DOHH2 (cell line): Measurements from ENCODE around the gene PROM2.

Experiments used
- H3F3A ChIP-seq: fragments of 200-600 bp; sonication (generic), shearing (Covaris generic); 2 replicates; pipeline ENCODE4 v1.6.0; 2016; ENCODE audit warnings: antibody characterized with exemption, mild to moderate bottlenecking; ENCODE audit not compliant: control insufficient read depth, insufficient read depth
- H3K27ac ChIP-seq: fragments of 200-600 bp; sonication (generic); 2 replicates; pipeline ENCODE4 v1.5.1; 2014; ENCODE audit warnings: low read depth, mild to moderate bottlenecking, low read length, moderate library complexity
- H3K27me3 ChIP-seq: fragments of 200-600 bp; sonication (generic); 2 replicates; pipeline ENCODE4 v1.6.1; 2014; ENCODE audit warnings: mild to moderate bottlenecking, low read length, mixed read lengths; ENCODE audit not compliant: control insufficient read depth
- H3K36me3 ChIP-seq: fragments of 200-600 bp; sonication (generic); 2 replicates; pipeline ENCODE4 v1.6.1; 2014; ENCODE audit warnings: mild to moderate bottlenecking, low read length, moderate library complexity, mixed read lengths; ENCODE audit not compliant: control insufficient read depth
- H3K4me1 ChIP-seq: fragments of 200-600 bp; sonication (generic); 2 replicates; pipeline ENCODE4 v1.6.1; 2014; ENCODE audit warnings: mild to moderate bottlenecking, low read length, mixed read lengths; ENCODE audit not compliant: control insufficient read depth
- H3K4me2 ChIP-seq: fragments of 200-600 bp; sonication (generic); 2 replicates; pipeline ENCODE4 v1.6.0; 2014; ENCODE audit warnings: mild to moderate bottlenecking, low read length, moderate library complexity
- H3K4me3 ChIP-seq: fragments of 200-600 bp; sonication (generic); 2 replicates; pipeline ENCODE4 v1.5.1; 2014; ENCODE audit warnings: mild to moderate bottlenecking, low read length, mixed read lengths
- H3K79me2 ChIP-seq: fragments of 200-600 bp; sonication (generic); 2 replicates; pipeline ENCODE4 v1.6.1; 2014; ENCODE audit warnings: mild to moderate bottlenecking, low read length, mixed read lengths; ENCODE audit not compliant: control insufficient read depth
- H3K9me2 ChIP-seq: fragments of 200-600 bp; sonication (generic); replicated peaks from 2 replicates; pipeline ENCODE4 v1.6.1; 2014; ENCODE audit warnings: mild to moderate bottlenecking, low read length, mixed read lengths; ENCODE audit not compliant: control insufficient read depth
- H3K9me3 ChIP-seq: fragments of 200-600 bp; sonication (generic); 2 replicates; pipeline ENCODE4 v1.6.1; 2014; ENCODE audit warnings: antibody characterized with exemption, low read length, mixed read lengths; ENCODE audit not compliant: control insufficient read depth, insufficient read depth
- H4K20me1 ChIP-seq: fragments of 200-600 bp; sonication (generic); 2 replicates; pipeline ENCODE4 v1.6.0; 2014; ENCODE audit warnings: low read depth, mild to moderate bottlenecking, antibody characterized with exemption, low read length, moderate library complexity; ENCODE audit not compliant: control insufficient read depth, insufficient read depth
- EZH2phosphoT487 ChIP-seq: fragments of 200-600 bp; sonication (generic); IDR thresholded peaks from 2 replicates; pipeline ENCODE4 v1.6.1; 2017; ENCODE audit warnings: borderline replicate concordance, mild to moderate bottlenecking, antibody characterized with exemption, low read length, moderate library complexity, mixed read lengths
- TF ChIP-seq, protein P1 (sequence below): fragments of 200-600 bp; sonication (generic); IDR thresholded peaks from one replicate; pipeline ENCODE4 v1.5.1; 2014; ENCODE audit warnings: antibody characterized with exemption, mild to moderate bottlenecking, low read depth, low read length; ENCODE audit not compliant: poor library complexity, severe bottlenecking

The PROM2 gene

DNA sequence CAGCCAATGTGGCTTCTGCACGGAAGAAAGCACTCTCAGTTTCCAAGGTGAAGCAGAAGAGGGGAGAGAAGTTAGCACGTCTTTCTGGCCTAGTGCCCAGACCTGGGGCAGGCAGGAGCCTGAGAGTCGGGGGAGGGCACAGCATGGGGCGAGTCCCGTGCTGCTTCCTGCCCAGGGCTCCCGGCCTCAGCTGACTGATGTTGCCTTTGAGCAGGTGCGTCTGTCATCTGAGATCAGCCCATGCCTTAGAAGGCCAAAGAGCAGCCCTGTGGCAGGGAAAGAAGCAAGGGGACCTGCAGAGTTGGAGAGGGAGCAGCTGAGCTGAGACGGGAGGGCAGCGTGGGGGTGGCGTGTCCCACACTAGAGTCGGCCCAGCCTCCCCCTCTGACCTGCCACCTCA is 26.2 kb downstream of the PROM2 start:
- no peaks in the 10 kb centered on the region for H3K27me3 ChIP-seq
- no peaks in the 10 kb centered on the region for H4K20me1 ChIP-seq
- no peak for TF ChIP-seq EZH2phosphoT487
- TF ChIP-seq, protein P1, sequence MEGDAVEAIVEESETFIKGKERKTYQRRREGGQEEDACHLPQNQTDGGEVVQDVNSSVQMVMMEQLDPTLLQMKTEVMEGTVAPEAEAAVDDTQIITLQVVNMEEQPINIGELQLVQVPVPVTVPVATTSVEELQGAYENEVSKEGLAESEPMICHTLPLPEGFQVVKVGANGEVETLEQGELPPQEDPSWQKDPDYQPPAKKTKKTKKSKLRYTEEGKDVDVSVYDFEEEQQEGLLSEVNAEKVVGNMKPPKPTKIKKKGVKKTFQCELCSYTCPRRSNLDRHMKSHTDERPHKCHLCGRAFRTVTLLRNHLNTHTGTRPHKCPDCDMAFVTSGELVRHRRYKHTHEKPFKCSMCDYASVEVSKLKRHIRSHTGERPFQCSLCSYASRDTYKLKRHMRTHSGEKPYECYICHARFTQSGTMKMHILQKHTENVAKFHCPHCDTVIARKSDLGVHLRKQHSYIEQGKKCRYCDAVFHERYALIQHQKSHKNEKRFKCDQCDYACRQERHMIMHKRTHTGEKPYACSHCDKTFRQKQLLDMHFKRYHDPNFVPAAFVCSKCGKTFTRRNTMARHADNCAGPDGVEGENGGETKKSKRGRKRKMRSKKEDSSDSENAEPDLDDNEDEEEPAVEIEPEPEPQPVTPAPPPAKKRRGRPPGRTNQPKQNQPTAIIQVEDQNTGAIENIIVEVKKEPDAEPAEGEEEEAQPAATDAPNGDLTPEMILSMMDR, result no peak
- H3K9me3 ChIP-seq, result no peaks in the 10 kb centered on the region
- no peak overlapping the region for H3K4me2 ChIP-seq
- no peaks in the 10 kb centered on the region for H3K36me3 ChIP-seq
- H3K4me1 ChIP-seq, result no peaks in the 10 kb centered on the region
- no peaks in the 10 kb centered on the region for H3K9me2 ChIP-seq
- no peaks in the 10 kb centered on the region for H3F3A ChIP-seq
- H3K4me3 ChIP-seq, result no peak overlapping the region
- H3K27ac ChIP-seq, result no peak overlapping the region
- H3K79me2 ChIP-seq, result no peaks in the 10 kb centered on the region

DNA sequence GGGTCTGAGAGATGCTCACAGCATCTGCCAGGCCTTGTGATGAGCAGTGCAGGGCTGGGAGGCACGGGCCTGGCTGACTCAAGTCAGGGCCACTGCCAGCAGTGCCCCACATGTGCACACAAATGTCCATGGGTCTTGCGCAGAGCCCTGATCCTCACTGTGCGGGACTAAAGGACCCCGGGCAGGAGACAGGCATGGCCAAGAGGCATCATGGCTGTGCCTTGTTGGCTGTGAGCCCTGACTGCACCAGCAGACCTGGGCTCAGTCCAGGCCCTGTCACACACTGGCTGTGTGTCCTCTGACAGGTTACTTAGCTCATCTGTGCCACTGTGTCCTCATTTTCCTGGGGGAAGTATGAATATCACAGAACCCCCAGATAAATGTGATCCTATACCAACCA is 26.9 kb downstream of the PROM2 start:
- Histone ChIP-seq H3K9me3 (no peaks in the 10 kb centered on the region), H3K36me3 (no peaks in the 10 kb centered on the region), H3K79me2 (no peaks in the 10 kb centered on the region), H3K4me1 (no peaks in the 10 kb centered on the region), H3K4me3 (no peak overlapping the region), H3K27me3 (no peaks in the 10 kb centered on the region), H3K4me2 (no peak overlapping the region), H4K20me1 (no peaks in the 10 kb centered on the region), H3F3A (no peaks in the 10 kb centered on the region), H3K9me2 (no peaks in the 10 kb centered on the region), H3K27ac (no peak overlapping the region)
- TF ChIP-seq, protein P1, result no peak
- no peak for TF ChIP-seq EZH2phosphoT487

- H3K27me3 ChIP-seq, result no peaks in the 10 kb centered on the region
- TF ChIP-seq EZH2phosphoT487, result no peak
- TF ChIP-seq, protein P1, result no peak
- no peaks in the 10 kb centered on the region for H3K4me1 ChIP-seq
- H3K79me2 ChIP-seq, result no peaks in the 10 kb centered on the region
- H4K20me1 ChIP-seq, result no peaks in the 10 kb centered on the region
- H3K9me2 ChIP-seq, result no peaks in the 10 kb centered on the region
- H3K4me3 ChIP-seq, result no peak overlapping the region
- H3F3A ChIP-seq, result no peaks in the 10 kb centered on the region
- H3K4me2 ChIP-seq, result no peak overlapping the region
- no peaks in the 10 kb centered on the region for H3K9me3 ChIP-seq
- no peak overlapping the region for H3K27ac ChIP-seq
- H3K36me3 ChIP-seq, result no peaks in the 10 kb centered on the region
Observed at GRCh38 chr2:95301876-95302641, 27.8 kb downstream of the PROM2 start.
